Left ventricle myocardium inferior (tissue), 1 donor: ENCODE results near the gene SH3PXD2B. TPM values are rescaled to one million over a fixed set of nuclear protein-coding genes. Genes with fewer than 3 reads are reported as not detected.

Experiments
- DNase-seq: peaks from one replicate; pipeline ENCODE4 v3.0.0-alpha.2; 2020
- H3K27ac ChIP-seq: fragments of 200-600 bp; replicated peaks from 2 replicates; pipeline ENCODE4 v1.8.0; 2021
- H3K27me3 ChIP-seq: fragments of 200-600 bp; 2 replicates; pipeline ENCODE4 v1.8.0; 2021; ENCODE audit warnings: low read depth
- H3K36me3 ChIP-seq: fragments of 200-600 bp; 2 replicates; pipeline ENCODE4 v1.8.0; 2021
- H3K4me1 ChIP-seq: fragments of 200-600 bp; 2 replicates; pipeline ENCODE4 v1.8.0; 2021
- H3K4me3 ChIP-seq: fragments of 200-600 bp; 2 replicates; pipeline ENCODE4 v1.8.0; 2021; ENCODE audit warnings: mild to moderate bottlenecking, moderate library complexity
- H3K9me3 ChIP-seq: fragments of 200-600 bp; replicated peaks from 2 replicates; pipeline ENCODE4 v1.8.0; 2021
- CTCF ChIP-seq: fragments of 200-600 bp; IDR thresholded peaks from 2 replicates; pipeline ENCODE4 v1.8.0; 2021; ENCODE audit warnings: antibody characterized with exemption, mild to moderate bottlenecking, borderline replicate concordance
- intact Hi-C: fragments of 100-400 bp; cut with micrococcal nuclease; formaldehyde crosslinking; loops from one replicate; pipeline ENCODE4 v1.11.0; 2022
- total RNA-seq: library from RNA; stranded (reverse); fragmentation: NEBNext Ultra II Directional; extraction: Animal tissue kit (Norgen Biotek cat#: 25700); gene quantifications from one replicate; pipeline ENCODE4 v1.2.1, GENCODE V29; 2021
- donor health status: DM: no; HTN: yes; CAD: no; lungs with severe emphysema.

The SH3PXD2B gene
- total RNA-seq, 1 donor from 2014 or later: 5.2 TPM

- TF ChIP-seq CTCF: no peak
- no peak overlapping the region for H3K27ac ChIP-seq
- H3K4me1 ChIP-seq: no peaks in the 10 kb centered on the region
- no peaks in the 10 kb centered on the region for H3K27me3 ChIP-seq
- H3K4me3 ChIP-seq: no peak overlapping the region
- H3K36me3 ChIP-seq: no peaks in the 10 kb centered on the region
- H3K9me3 ChIP-seq: peaks cover 16% of the 10 kb centered on the region
- intact Hi-C loops: no loop called here
- no peak for DNase-seq
These were observed 150.6 kb downstream of the SH3PXD2B start for GRCh38 chr5:172303572-172304335.

- no peaks in the 10 kb centered on the region for H3K27me3 ChIP-seq
- no peak for DNase-seq
- H3K4me3 ChIP-seq: no peak overlapping the region
- H3K36me3 ChIP-seq: no peaks in the 10 kb centered on the region
- H3K4me1 ChIP-seq: no peaks in the 10 kb centered on the region
- no peak overlapping the region for H3K27ac ChIP-seq
- intact Hi-C loops: no loop called here
- TF ChIP-seq CTCF: no peak
- peaks cover 16% of the 10 kb centered on the region for H3K9me3 ChIP-seq
These were observed 151.2 kb downstream of the SH3PXD2B start for GRCh38 chr5:172303162-172303561.

- H3K9me3 ChIP-seq: peaks cover 16% of the 10 kb centered on the region
- H3K27ac ChIP-seq: no peak overlapping the region
- no peak for TF ChIP-seq CTCF
- no peak for DNase-seq
- no peak overlapping the region for H3K4me3 ChIP-seq
- H3K4me1 ChIP-seq: no peaks in the 10 kb centered on the region
- no peaks in the 10 kb centered on the region for H3K36me3 ChIP-seq
- intact Hi-C loops: no loop called here
- no peaks in the 10 kb centered on the region for H3K27me3 ChIP-seq
These were observed 152.1 kb downstream of the SH3PXD2B start for GRCh38 chr5:172302047-172302710.

- TF ChIP-seq CTCF: no peak
These were observed 154.3 kb downstream of the SH3PXD2B start for GRCh38 chr5:172299916-172300439.

GRCh38 chr5:172294831-172295230, 159.5 kb downstream of the SH3PXD2B start:
- H3K36me3 ChIP-seq: no peaks in the 10 kb centered on the region
- no peak overlapping the region for H3K27ac ChIP-seq
- no peak for DNase-seq
- no peak overlapping the region for H3K4me3 ChIP-seq
- intact Hi-C loops: no loop called here
- H3K27me3 ChIP-seq: no peaks in the 10 kb centered on the region
- H3K9me3 ChIP-seq: no peaks in the 10 kb centered on the region
- H3K4me1 ChIP-seq: peaks cover 7% of the 10 kb centered on the region
- no peak for TF ChIP-seq CTCF

More at GRCh38 chr5:172299916-172300439, 154.3 kb downstream of the SH3PXD2B start:
- H3K4me1 ChIP-seq: no peaks in the 10 kb centered on the region
- H3K9me3 ChIP-seq: peaks cover 2% of the 10 kb centered on the region
- no peak overlapping the region for H3K4me3 ChIP-seq
- DNase-seq: no peak
- no peaks in the 10 kb centered on the region for H3K27me3 ChIP-seq
- no peaks in the 10 kb centered on the region for H3K36me3 ChIP-seq
- intact Hi-C loops: no loop called here
- H3K27ac ChIP-seq: no peak overlapping the region
